Gastroesophageal sphincter (tissue), 4 donors: ENCODE results near the gene LEMD1. TPM values are rescaled to one million over a fixed set of nuclear protein-coding genes. Genes with fewer than 3 reads are reported as not detected.

Experiments
- ATAC-seq: fragments of 150-250 bp; one replicate; pipeline ENCODE4 v1.9.1; 2016; ENCODE audit warnings: mild to moderate bottlenecking, moderate library complexity
- H3K27ac ChIP-seq, 4 donors: fragments of 200-600 bp; sonication (generic) in 3 of 4; 1 replicate in 3 of 4; 2 replicates in 1 of 4; pipeline ENCODE4 v1.5.1; 2016 to 2019
- H3K27me3 ChIP-seq: fragments of 200-600 bp; sonication (generic); one replicate; pipeline ENCODE4 v1.5.1; 2019
- H3K36me3 ChIP-seq, 2 donors: fragments of 200-600 bp; sonication (generic); one replicate each; pipeline ENCODE4 v1.5.1; 2019; ENCODE audit warnings: control low read depth in 1 of 2
- H3K4me1 ChIP-seq, 3 donors: fragments of 200-600 bp; sonication (generic); 1 replicate in 2 of 3; 2 replicates in 1 of 3; pipeline ENCODE4 v1.5.1; 2016 to 2019; ENCODE audit warnings: control low read depth in 2 of 3
- H3K4me3 ChIP-seq, 2 donors: fragments of 200-600 bp; sonication (generic); one replicate each; pipeline ENCODE4 v1.5.1; 2019; ENCODE audit warnings: mild to moderate bottlenecking in 1 of 2, moderate library complexity in 1 of 2
- H3K9me3 ChIP-seq, 3 donors: fragments of 200-600 bp; sonication (generic); one replicate each; pipeline ENCODE4 v1.5.1; 2017 to 2019; ENCODE audit warnings: control low read depth in 2 of 3
- EP300 ChIP-seq: sonication (generic); formaldehyde crosslinking; IDR thresholded peaks from one replicate; pipeline ENCODE4 v1.6.1; 2017; ENCODE audit warnings: antibody characterized with exemption, mild to moderate bottlenecking
- POLR2A ChIP-seq, 2 donors: fragments of 450-650 bp; IDR thresholded peaks; one replicate each; pipeline ENCODE4 v1.6.1; 2017; ENCODE audit warnings: antibody characterized with exemption in 2 of 2, mild to moderate bottlenecking in 2 of 2, moderate library complexity in 1 of 2
- POLR2AphosphoS5 ChIP-seq: sonication (generic); formaldehyde crosslinking; IDR thresholded peaks from one replicate; pipeline ENCODE4 v1.6.1; 2017; ENCODE audit warnings: antibody characterized with exemption
- WGBS, 2 donors: methylation state at CpG; one replicate each; pipeline ENCODE4 v1.1.5; 2018; ENCODE audit warnings: low coverage in 1 of 2; 5-methylcytosine and 5-hydroxymethylcytosine counted together
- total RNA-seq, 4 donors: library from RNA; depleted of rRNA; stranded (reverse); fragments of >200 nt; gene quantifications; one replicate each; pipeline ENCODE4 v1.1.0, GENCODE V29; 2016
- TF ChIP-seq, protein P1 (sequence below), 4 experiments: fragments of 200-600 bp in 2 of 4; fragments of 450-650 bp in 2 of 4; sonication (generic) in 1 of 4; IDR thresholded peaks; one replicate each; pipeline ENCODE4 v1.5.1; 2017 to 2019; ENCODE audit warnings: antibody characterized with exemption in 4 of 4, mild to moderate bottlenecking in 2 of 4, moderate library complexity in 2 of 4

The LEMD1 gene
- total RNA-seq, 4 donors from 2014 or later = not detected

DNA sequence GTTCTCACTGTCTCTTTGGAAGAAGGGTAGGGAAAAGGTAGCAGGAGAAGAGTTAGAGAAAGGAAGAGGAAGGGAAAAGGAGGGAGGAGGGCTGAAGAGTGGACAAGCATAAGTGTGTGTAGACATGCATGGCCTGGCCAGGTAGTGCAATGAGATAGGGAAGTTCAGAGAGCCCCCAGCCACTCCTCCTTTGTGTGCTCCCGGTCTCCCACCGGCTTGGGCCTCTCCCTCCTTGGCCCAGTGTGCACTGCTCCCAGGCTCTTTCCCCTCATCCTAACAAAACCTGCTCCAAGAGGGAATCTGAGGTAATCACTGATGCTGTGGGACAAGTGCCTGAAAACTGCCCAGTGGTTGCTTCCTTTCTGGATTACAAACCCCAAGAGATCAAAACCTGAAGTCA is 10.3 kb upstream of the LEMD1 start:
- Histone ChIP-seq H3K27me3 (peaks cover 33% of the 10 kb centered on the region), H3K36me3 (no peaks in the 10 kb centered on the region), H3K4me3 (no peak overlapping the region), H3K4me1 (peaks cover 0 to 13% (median 2%) of the 10 kb centered on the region in 3 donors), H3K9me3 (no peaks in the 10 kb centered on the region), H3K27ac (no peak overlapping the region)
- ATAC-seq = no peak
- TF ChIP-seq, protein P1, sequence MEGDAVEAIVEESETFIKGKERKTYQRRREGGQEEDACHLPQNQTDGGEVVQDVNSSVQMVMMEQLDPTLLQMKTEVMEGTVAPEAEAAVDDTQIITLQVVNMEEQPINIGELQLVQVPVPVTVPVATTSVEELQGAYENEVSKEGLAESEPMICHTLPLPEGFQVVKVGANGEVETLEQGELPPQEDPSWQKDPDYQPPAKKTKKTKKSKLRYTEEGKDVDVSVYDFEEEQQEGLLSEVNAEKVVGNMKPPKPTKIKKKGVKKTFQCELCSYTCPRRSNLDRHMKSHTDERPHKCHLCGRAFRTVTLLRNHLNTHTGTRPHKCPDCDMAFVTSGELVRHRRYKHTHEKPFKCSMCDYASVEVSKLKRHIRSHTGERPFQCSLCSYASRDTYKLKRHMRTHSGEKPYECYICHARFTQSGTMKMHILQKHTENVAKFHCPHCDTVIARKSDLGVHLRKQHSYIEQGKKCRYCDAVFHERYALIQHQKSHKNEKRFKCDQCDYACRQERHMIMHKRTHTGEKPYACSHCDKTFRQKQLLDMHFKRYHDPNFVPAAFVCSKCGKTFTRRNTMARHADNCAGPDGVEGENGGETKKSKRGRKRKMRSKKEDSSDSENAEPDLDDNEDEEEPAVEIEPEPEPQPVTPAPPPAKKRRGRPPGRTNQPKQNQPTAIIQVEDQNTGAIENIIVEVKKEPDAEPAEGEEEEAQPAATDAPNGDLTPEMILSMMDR (IDR thresholded peaks at IDR 0.05) = no peak
- no peak for TF ChIP-seq POLR2AphosphoS5
- no peak for TF ChIP-seq EP300
- TF ChIP-seq POLR2A (IDR thresholded peaks at IDR 0.05) = no peak
- WGBS, 2 donors = 71% methylated on average over 2 of the region's 2 CpGs; no CpG with 5 or more reads in 1 of the 2 donors

DNA sequence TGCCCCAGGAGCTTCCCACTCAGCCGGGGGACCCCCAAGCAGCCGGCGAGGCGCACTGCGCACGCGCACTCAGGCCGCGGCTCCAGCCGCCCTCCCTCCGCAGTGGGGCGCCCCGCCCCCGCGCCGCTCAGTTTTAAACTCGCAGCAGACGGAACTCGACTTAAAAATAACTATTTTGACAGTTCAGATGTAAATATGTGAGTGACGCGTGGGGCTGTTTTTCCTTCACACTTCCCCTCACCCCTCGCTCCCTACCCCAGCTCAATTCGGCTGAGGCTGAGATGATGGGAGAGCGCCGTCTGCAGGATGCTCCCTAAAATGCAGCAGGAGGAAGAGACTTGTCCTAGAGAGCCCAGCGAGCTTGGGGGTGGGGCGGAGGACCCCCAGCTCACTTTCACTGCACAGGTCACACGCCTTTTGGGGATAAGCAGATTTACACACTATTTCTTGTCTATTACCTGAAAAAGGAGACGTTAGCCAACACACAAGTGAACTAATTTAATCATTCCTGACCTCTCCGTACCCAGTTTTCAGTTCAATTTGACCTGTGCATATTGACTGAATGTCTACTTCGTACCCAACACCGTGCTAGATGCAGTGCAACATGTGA is 8.9 kb upstream of the LEMD1 start:
- 7 to 20% methylated on average over 5 to 26 of the region's 32 CpGs for WGBS, 2 donors
- no peaks in the 10 kb centered on the region for H3K36me3 ChIP-seq
- H3K9me3 ChIP-seq = no peaks in the 10 kb centered on the region
- H3K27ac ChIP-seq = peak overlapping the region in 1 of 4 donors; percentile 44
- H3K4me3 ChIP-seq = peak overlapping the region; percentile 39 to 58
- peak; percentile 51 for ATAC-seq
- peaks cover 0 to 13% (median 2%) of the 10 kb centered on the region in 3 donors for H3K4me1 ChIP-seq
- TF ChIP-seq POLR2AphosphoS5 (no peak), POLR2A (IDR thresholded peaks at IDR 0.05) (peak in 1 of 2 donors; percentile 8), EP300 (no peak)
- TF ChIP-seq, protein P1 (IDR thresholded peaks at IDR 0.05) = peak; percentile 62 to 89 (median 67)
- H3K27me3 ChIP-seq = peaks cover 24% of the 10 kb centered on the region

DNA sequence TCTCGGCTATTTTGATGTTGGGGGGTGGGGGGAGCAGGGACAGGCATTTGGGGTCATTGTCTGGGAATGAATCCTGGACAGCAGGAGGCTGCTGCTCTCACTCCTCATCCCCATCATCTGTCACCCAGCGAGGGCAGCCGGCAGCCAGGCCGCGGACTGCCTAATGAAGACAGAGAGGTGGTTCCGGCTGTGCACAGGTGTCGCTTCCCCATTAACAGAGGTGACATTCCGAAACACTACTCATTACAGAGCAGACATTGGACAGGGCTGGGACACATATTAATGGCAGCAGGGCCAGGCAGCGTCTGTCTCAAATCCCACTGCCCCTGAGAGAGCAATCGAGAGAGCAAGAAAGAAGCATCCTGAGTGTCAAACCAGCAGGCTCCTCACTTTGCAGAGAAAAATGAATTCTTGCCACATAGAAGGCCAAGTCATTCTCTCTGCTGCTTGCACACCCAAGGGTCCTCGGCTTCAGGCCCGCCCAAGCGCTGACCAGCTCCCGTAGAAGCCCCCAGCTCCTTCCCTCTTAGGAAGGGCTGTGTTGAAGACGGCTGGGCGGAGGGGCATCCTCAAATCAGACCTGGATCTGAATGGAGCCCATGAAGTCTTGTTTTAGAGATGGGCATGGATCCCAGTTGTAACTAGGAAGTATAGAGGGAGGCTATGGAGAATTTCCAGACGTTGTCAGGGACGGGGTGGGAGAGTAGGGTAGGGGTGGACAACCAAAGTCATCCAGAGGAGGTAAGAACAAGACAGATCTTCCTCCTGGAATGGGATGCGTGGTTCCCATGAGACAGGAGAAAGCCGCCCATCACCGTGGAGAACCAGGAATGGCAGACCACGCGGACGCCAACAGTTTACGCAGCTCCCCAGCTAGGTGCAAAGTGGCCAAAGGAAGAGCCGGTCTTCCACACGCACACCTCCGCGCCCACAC is 8.2 kb upstream of the LEMD1 start:
- H3K27me3 ChIP-seq = peaks cover 20% of the 10 kb centered on the region
- 53 to 80% methylated on average over 1 to 13 of the region's 29 CpGs for WGBS, 2 donors
- H3K9me3 ChIP-seq = no peaks in the 10 kb centered on the region
- peak overlapping the region in 1 of 4 donors; percentile 44 for H3K27ac ChIP-seq
- TF ChIP-seq, protein P1 (IDR thresholded peaks at IDR 0.05) = no peak
- TF ChIP-seq POLR2A (IDR thresholded peaks at IDR 0.05) (no peak), POLR2AphosphoS5 (no peak), EP300 (no peak)
- ATAC-seq = no peak
- H3K36me3 ChIP-seq = no peaks in the 10 kb centered on the region
- peak overlapping the region; percentile 39 to 58 for H3K4me3 ChIP-seq
- H3K4me1 ChIP-seq = peaks cover 0 to 13% (median 2%) of the 10 kb centered on the region in 3 donors

DNA sequence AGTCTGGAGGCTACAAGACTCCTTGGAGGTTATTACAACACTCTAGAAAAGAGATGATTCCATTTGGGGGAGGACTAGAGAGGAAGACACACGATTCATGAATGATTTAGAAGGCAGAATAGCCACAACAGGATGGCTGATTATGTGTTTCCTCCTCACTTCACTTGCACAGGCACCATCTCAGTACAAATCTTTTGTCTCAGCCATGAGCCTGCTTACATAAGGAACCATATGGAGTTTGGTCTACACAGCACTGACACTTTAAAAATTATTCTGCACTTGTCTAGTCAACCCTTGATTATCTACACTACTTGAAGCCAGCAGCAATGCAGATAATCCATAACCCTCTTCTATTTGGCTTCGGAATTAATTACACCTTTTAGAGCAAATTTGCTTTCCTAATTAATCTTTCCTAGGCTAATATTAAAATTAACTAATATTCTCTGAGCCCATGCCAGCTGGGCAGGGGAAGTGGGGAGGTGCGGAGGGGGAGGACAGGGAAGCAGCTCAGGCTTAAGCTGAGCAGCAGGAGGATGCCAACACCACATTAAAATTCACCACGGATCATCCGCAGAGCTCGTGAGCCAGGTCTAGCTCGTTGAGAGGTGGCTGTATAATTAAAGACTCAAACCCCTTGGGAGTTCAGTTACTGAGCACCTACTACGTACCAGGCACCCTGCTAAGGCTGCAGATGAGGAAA is 3.2 kb upstream of the LEMD1 start:
- Histone ChIP-seq H3K36me3 (no peaks in the 10 kb centered on the region), H3K4me1 (peaks cover 0 to 1% (median 0%) of the 10 kb centered on the region in 3 donors), H3K4me3 (no peak overlapping the region), H3K27me3 (peaks cover 14% of the 10 kb centered on the region), H3K27ac (no peak overlapping the region), H3K9me3 (no peaks in the 10 kb centered on the region)
- WGBS, 2 donors = 53 to 65% methylated on average over 3 to 8 of the region's 8 CpGs
- no peak for ATAC-seq
- TF ChIP-seq, protein P1 (IDR thresholded peaks at IDR 0.05) = no peak
- TF ChIP-seq POLR2AphosphoS5 = no peak
- TF ChIP-seq POLR2A (IDR thresholded peaks at IDR 0.05) = no peak
- no peak for TF ChIP-seq EP300
